Transverse colon (tissue), 4 donors: Measurements from ENCODE around the gene PGP. TPM values are rescaled to one million over a fixed set of nuclear protein-coding genes. Genes with fewer than 3 reads are reported as not detected.

Experiments used
- DNase-seq: peaks from one replicate; pipeline ENCODE4 v3.0.0-alpha.2; 2019
- H3K27ac ChIP-seq, 4 donors: fragments of 200-600 bp; sonication (generic); 2 replicates each; pipeline ENCODE4 v1.5.1; 2016 to 2018; ENCODE audit warnings: inconsistent platforms in 4 of 4
- H3K27me3 ChIP-seq: fragments of 200-600 bp; sonication (generic); 2 replicates; pipeline ENCODE4 v1.5.1; 2017; ENCODE audit warnings: inconsistent platforms
- H3K36me3 ChIP-seq, 4 donors: fragments of 200-600 bp; sonication (generic); 2 replicates each; pipeline ENCODE4 v1.5.1; 2017 to 2019; ENCODE audit warnings: inconsistent platforms in 4 of 4
- H3K4me1 ChIP-seq, 4 donors: fragments of 200-600 bp; sonication (generic); 2 replicates each; pipeline ENCODE4 v1.5.1; 2017 to 2020; ENCODE audit warnings: inconsistent platforms in 4 of 4
- H3K4me3 ChIP-seq, 4 donors: fragments of 200-600 bp; sonication (generic); 1 replicate in 1 of 4; 2 replicates in 3 of 4; pipeline versions ENCODE4 v1.5.1 to v1.6.1; 2017 to 2019; ENCODE audit warnings: inconsistent platforms in 4 of 4
- H3K9me3 ChIP-seq, 2 donors: fragments of 200-600 bp; sonication (generic); 2 replicates each; pipeline ENCODE4 v1.5.1; 2017 to 2019; ENCODE audit warnings: inconsistent platforms in 2 of 2
- EP300 ChIP-seq: sonication (generic); formaldehyde crosslinking; IDR thresholded peaks from one replicate; pipeline ENCODE4 v1.6.1; 2017; ENCODE audit warnings: antibody characterized with exemption, low read depth
- POLR2A ChIP-seq: fragments of 450-650 bp; IDR thresholded peaks from one replicate; pipeline ENCODE4 v1.6.1; 2016; ENCODE audit warnings: antibody characterized with exemption, mild to moderate bottlenecking, moderate library complexity
- POLR2AphosphoS5 ChIP-seq, 3 donors: sonication (generic); formaldehyde crosslinking; IDR thresholded peaks; one replicate each; pipeline ENCODE4 v1.6.1; 2016; ENCODE audit warnings: antibody characterized with exemption in 3 of 3
- WGBS, 2 donors: methylation state at CpG; one replicate each; pipeline ENCODE4 v1.1.5; 2018; ENCODE audit warnings: low coverage in 1 of 2; 5-methylcytosine and 5-hydroxymethylcytosine counted together
- in situ Hi-C, 4 donors: fragments of 200-750 bp; cut with MboI; loops; one replicate each; pipeline versions ENCODE4 v1.15.0 to v1.15.1; 2017; ENCODE audit warnings: low sequenced_read_pairs in 3 of 4, low pct_ligation_motif_present in 1 of 4, low pct_unique_long_range_greater_than_20kb in 1 of 4
- intact Hi-C: fragments of 100-400 bp; cut with DNase I; formaldehyde crosslinking; loops from one replicate; pipeline ENCODE4 v1.15.1; 2023; ENCODE audit warnings: low total_unique reads
- total RNA-seq, 4 donors: library from RNA; depleted of rRNA; stranded (reverse); fragments of >200 nt; gene quantifications; one replicate each; pipeline ENCODE4 v1.1.0, GENCODE V29; 2016
- TF ChIP-seq, protein P1 (sequence below), 5 experiments: fragments of 200-600 bp in 3 of 5; fragments of 450-650 bp in 2 of 5; sonication (generic) in 3 of 5; IDR thresholded peaks; 1 replicate in 2 of 5; 2 replicates in 3 of 5; pipeline ENCODE4 v1.5.1; 2016 to 2017; ENCODE audit warnings: antibody characterized with exemption in 5 of 5, inconsistent platforms in 3 of 5, mild to moderate bottlenecking in 2 of 5, moderate library complexity in 1 of 5

PGP gene
- total RNA-seq, 4 donors from 2014 or later, result 18.0 to 49.0 (median 29.5) TPM

DNA sequence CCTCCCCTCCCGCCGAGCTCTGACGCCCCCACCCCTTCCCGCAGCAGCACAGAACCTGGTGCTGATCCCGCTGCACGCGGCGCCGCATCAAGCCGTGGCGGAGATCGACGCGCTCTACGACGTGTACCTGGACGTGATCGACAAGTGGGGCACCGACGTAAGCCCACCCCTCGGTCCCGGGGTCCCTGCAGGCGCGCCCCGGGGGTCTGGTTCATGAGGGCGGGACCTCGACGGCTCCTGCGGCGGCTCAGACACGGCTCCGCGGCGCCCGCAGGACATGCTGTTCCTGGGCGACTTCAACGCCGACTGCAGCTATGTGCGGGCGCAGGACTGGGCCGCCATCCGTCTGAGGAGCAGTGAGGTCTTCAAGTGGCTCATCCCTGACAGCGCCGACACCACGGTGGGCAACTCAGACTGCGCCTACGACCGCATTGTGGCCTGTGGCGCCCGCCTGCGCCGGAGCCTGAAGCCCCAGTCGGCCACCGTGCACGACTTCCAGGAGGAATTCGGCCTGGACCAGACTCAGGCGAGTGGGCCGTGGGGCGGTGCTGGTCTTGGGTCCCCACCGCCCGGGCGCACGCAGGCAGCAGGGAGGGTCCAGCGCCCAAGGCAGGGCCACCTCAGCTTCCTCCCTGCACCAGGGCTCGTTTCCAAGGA lies 23.0 kb upstream of the PGP start:
- Histone ChIP-seq H3K4me1 (peaks cover 13 to 38% (median 23%) of the 10 kb centered on the region in 4 donors), H3K27ac (no peak overlapping the region), H3K27me3 (peaks cover 36% of the 10 kb centered on the region), H3K36me3 (peaks cover 0 to 30% (median 8%) of the 10 kb centered on the region in 4 donors), H3K4me3 (no peak overlapping the region), H3K9me3 (no peaks in the 10 kb centered on the region)
- in situ Hi-C loops, result no loop called here
- DNase-seq, result no peak
- TF ChIP-seq POLR2A (no peak), POLR2AphosphoS5 (IDR thresholded peaks at IDR 0.05) (peak in 1 of 3 donors; percentile 40), EP300 (no peak)
- intact Hi-C loops, result loop anchor here (10.0 kb wide), 1 partner anchor 233 kb away; the partner anchor contains the start of gene ZNF598
- no CpG with 5 or more reads among the region's 65 CpGs for WGBS, 2 donors

DNA sequence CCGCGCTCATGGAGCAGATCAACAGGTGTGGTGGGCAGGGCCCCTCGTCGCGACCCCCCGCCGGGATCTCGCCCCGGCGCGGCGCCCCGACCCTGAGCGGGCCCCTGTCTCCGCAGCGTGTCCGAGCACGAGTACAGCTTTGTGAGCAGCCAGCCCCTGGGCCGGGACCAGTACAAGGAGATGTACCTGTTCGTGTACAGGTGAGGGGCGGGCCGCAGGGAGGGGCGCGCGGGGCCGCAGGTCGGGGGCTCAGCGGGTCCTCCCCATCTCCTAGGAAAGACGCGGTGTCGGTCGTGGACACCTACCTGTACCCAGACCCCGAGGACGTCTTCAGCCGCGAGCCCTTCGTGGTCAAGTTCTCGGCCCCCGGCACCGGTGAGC lies 22.5 kb upstream of the PGP start:
- Histone ChIP-seq H3K4me3 (peak overlapping the region in 2 of 4 donors; percentile 4 to 12), H3K36me3 (peaks cover 0 to 33% (median 9%) of the 10 kb centered on the region in 4 donors), H3K27me3 (peaks cover 36% of the 10 kb centered on the region), H3K4me1 (peaks cover 13 to 38% (median 23%) of the 10 kb centered on the region in 4 donors), H3K27ac (no peak overlapping the region), H3K9me3 (no peaks in the 10 kb centered on the region)
- WGBS, 2 donors, result 60% methylated on average over 1 of the region's 40 CpGs; no CpG with 5 or more reads in 1 of the 2 donors
- TF ChIP-seq, protein P1, sequence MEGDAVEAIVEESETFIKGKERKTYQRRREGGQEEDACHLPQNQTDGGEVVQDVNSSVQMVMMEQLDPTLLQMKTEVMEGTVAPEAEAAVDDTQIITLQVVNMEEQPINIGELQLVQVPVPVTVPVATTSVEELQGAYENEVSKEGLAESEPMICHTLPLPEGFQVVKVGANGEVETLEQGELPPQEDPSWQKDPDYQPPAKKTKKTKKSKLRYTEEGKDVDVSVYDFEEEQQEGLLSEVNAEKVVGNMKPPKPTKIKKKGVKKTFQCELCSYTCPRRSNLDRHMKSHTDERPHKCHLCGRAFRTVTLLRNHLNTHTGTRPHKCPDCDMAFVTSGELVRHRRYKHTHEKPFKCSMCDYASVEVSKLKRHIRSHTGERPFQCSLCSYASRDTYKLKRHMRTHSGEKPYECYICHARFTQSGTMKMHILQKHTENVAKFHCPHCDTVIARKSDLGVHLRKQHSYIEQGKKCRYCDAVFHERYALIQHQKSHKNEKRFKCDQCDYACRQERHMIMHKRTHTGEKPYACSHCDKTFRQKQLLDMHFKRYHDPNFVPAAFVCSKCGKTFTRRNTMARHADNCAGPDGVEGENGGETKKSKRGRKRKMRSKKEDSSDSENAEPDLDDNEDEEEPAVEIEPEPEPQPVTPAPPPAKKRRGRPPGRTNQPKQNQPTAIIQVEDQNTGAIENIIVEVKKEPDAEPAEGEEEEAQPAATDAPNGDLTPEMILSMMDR (IDR thresholded peaks at IDR 0.05), result no peak
- TF ChIP-seq POLR2AphosphoS5 (IDR thresholded peaks at IDR 0.05), result no peak
- TF ChIP-seq POLR2A, result no peak
- no peak for TF ChIP-seq EP300
- intact Hi-C loops (loop anchor here (10.0 kb wide), 1 partner anchor 232 kb away; the partner anchor contains the start of gene ZNF598), in situ Hi-C loops (no loop called here)
- DNase-seq, result no peak

DNA sequence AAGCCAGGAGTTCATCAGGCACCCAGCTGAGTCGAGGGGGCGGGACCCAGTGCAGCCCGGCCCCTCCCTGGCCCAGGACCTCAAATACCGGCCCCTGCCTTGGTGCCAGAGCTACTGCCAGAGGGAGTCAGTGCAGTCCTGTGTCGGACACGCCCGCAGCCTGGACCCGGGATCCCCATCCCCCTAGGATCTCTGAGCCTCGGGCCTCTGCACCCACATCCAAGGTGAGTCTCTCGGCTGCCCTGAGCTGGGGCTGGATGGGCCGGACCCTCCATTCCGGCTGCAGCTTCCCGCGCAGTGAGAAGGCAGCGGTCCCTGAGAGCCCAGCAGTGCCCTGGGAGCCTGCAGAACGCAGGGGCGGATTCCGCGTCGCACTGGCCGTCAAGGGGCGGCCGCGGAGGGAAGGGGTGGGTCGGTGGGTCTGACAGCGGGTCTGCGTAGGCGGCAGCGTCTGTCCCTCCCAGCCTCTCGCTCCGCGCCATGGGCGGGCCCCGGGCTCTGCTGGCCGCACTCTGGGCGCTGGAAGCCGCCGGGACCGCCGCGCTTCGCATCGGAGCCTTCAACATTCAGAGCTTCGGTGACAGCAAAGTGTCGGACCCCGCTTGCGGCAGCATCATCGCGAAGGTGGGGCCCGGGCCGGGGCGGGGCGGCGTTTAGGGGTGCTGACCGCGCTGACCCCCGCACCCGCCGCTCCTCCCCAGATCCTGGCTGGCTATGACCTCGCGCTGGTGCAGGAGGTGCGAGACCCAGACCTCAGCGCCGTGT lies 21.9 kb upstream of the PGP start, which contains the start of gene DNASE1L2:
Gene DNASE1L2 (plus strand): TSS at position 108 of the 765 bp plus-strand sequence. CDS start 373 bp downstream, at position 481.
- DNase-seq, result no peak
- Histone ChIP-seq H3K36me3 (peaks cover 0 to 38% (median 9%) of the 10 kb centered on the region in 4 donors), H3K4me3 (peak within 1 kb of the TSS in 2 of 4 donors; percentile 4 to 12), H3K27me3 (peaks cover 36% of the 10 kb centered on the region), H3K9me3 (no peaks in the 10 kb centered on the region), H3K27ac (no peak within 1 kb of the TSS), H3K4me1 (peaks cover 13 to 38% (median 23%) of the 10 kb centered on the region in 4 donors)
- 27% methylated on average over 39 of the region's 64 CpGs; no CpG with 5 or more reads in 1 of the 2 donors for WGBS, 2 donors
- in situ Hi-C loops (no loop called here), intact Hi-C loops (loop anchor here (10.0 kb wide), 1 partner anchor 232 kb away; the partner anchor contains the start of gene ZNF598)
- TF ChIP-seq POLR2A, result no peak

DNA sequence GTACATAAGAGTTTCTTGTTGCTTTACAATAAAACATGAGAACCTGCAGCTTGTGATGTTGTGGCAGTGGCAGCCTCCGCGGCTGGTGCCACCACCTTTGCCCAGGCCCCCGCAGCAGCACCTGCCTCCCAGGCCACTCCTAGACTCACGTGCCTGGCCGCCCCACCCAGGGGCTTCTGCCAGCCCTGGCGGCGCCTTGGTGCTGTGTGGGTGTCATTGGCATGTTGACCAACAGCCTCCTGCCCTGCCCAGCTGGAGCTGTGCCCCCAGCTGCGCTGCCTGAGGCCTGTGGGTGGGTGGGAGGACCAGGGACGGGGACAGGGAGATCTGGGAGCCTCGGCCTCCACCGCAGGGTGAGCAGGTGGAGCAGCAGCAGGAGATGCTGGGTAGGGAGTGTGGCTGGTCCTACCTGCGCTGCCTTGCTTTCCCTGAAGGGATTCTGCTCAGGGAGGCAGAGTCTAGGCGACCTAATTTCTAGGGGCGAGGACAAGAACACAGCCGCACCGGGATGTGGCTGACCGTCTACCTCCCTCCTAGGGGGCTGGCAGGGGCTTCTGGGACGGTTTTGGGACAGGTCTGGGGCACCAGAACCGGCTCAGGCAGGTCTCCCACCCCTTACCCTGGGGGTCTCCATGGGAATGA lies 21.2 kb upstream of the PGP start:
- Histone ChIP-seq H3K4me3 (no peak overlapping the region), H3K27me3 (peaks cover 36% of the 10 kb centered on the region), H3K36me3 (peaks cover 0 to 42% (median 9%) of the 10 kb centered on the region in 4 donors), H3K9me3 (no peaks in the 10 kb centered on the region), H3K27ac (no peak overlapping the region), H3K4me1 (peaks cover 13 to 38% (median 23%) of the 10 kb centered on the region in 4 donors)
- DNase-seq, result no peak
- in situ Hi-C loops (no loop called here), intact Hi-C loops (loop anchor here (10.0 kb wide), 1 partner anchor 231 kb away; the partner anchor contains the start of gene ZNF598)
- WGBS, 2 donors, result 64% methylated on average over 19 of the region's 19 CpGs; no CpG with 5 or more reads in 1 of the 2 donors
- TF ChIP-seq, protein P1 (IDR thresholded peaks at IDR 0.05), result no peak
- TF ChIP-seq EP300 (no peak), POLR2A (no peak), POLR2AphosphoS5 (IDR thresholded peaks at IDR 0.05) (no peak)
